ENCODE results near the gene MED29.

GRCh38 chr19:39377373-39378362 lies 13.5 kb upstream of the MED29 start:
- TF ChIP-seq CTCF (conservative IDR thresholded peaks at IDR 0.05; ENCODE audit: low read depth in 2 of 2) (no peak), POLR2AphosphoS5 (IDR thresholded peaks at IDR 0.05; ENCODE audit: low read depth) (no peak), STAT1 (IDR thresholded peaks at IDR 0.05; ENCODE audit: unreplicated experiment) (no peak), EZH2 (IDR thresholded peaks at IDR 0.05; ENCODE audit: low read depth, unreplicated experiment) (no peak), NANOG (IDR thresholded peaks at IDR 0.05; ENCODE audit: borderline replicate concordance) (no peak), CREB1 (CRISPR knock-in tag; IDR thresholded peaks at IDR 0.05; ENCODE audit: low read depth) (no peak), ZNF114 (CRISPR knock-in tag; IDR thresholded peaks at IDR 0.05) (no peak), JUNB (IDR thresholded peaks at IDR 0.05; ENCODE audit: unreplicated experiment) (no peak), REST (IDR thresholded peaks at IDR 0.05; ENCODE audit: unreplicated experiment) (no peak), ETS1 (IDR thresholded peaks at IDR 0.05) (no peak), EZH2phosphoT487 (IDR thresholded peaks at IDR 0.05; ENCODE audit: unreplicated experiment) (no peak), ZNF331 (CRISPR knock-in tag; IDR thresholded peaks at IDR 0.05; ENCODE audit: low read depth) (no peak)
